Parathyroid adenoma (tissue), 2 donors: ENCODE data around the gene ALPG.

Experiments
- H2AFZ ChIP-seq: fragments of 300-600 bp; sonication (generic); one replicate; pipeline ENCODE4 v1.7.0; 2017; ENCODE audit warnings: antibody characterized with exemption, mild to moderate bottlenecking
- H3K27ac ChIP-seq: fragments of 300-600 bp; sonication (generic); one replicate; pipeline ENCODE4 v1.7.0; 2017
- H3K27me3 ChIP-seq: fragments of 300-600 bp; sonication (generic); one replicate; pipeline ENCODE4 v1.7.0; 2017; ENCODE audit warnings: low read length; ENCODE audit not compliant: control insufficient read depth, insufficient read depth
- H3K36me3 ChIP-seq: fragments of 300-600 bp; sonication (generic); one replicate; pipeline ENCODE4 v1.7.0; 2017; ENCODE audit warnings: low read length; ENCODE audit not compliant: control insufficient read depth, insufficient read depth
- H3K4me1 ChIP-seq: fragments of 300-600 bp; sonication (generic); one replicate; pipeline ENCODE4 v1.7.0; 2017; ENCODE audit warnings: control low read depth
- H3K4me2 ChIP-seq: fragments of 300-600 bp; sonication (generic); one replicate; pipeline ENCODE4 v1.7.0; 2017; ENCODE audit warnings: low read length
- H3K4me3 ChIP-seq: fragments of 300-600 bp; sonication (generic); one replicate; pipeline ENCODE4 v1.7.0; 2017; ENCODE audit warnings: low read depth, low read length
- H3K79me2 ChIP-seq: fragments of 300-600 bp; sonication (generic); one replicate; pipeline ENCODE4 v1.7.0; 2017; ENCODE audit warnings: control low read depth
- H3K9ac ChIP-seq: fragments of 300-600 bp; sonication (generic); one replicate; pipeline ENCODE4 v1.7.0; 2017; ENCODE audit warnings: mild to moderate bottlenecking
- H3K9me3 ChIP-seq: fragments of 300-600 bp; sonication (generic); one replicate; pipeline ENCODE4 v1.7.0; 2017; ENCODE audit warnings: low read length; ENCODE audit not compliant: control insufficient read depth
- CTCF ChIP-seq: fragments of 300-600 bp; sonication (generic); IDR thresholded peaks from one replicate; pipeline ENCODE4 v1.7.0; 2017; ENCODE audit warnings: antibody characterized with exemption, mild to moderate bottlenecking
- donor health status: primary hyperparathyroidism.

Gene ALPG

GRCh38 chr2:232395586-232395985 lies 11.1 kb upstream of the ALPG start:
- Histone ChIP-seq H3K4me3 (no peak overlapping the region), H2AFZ (no peak overlapping the region), H3K4me2 (no peak overlapping the region), H3K9ac (no peak overlapping the region), H3K36me3 (no peaks in the 10 kb centered on the region), H3K27me3 (no peaks in the 10 kb centered on the region), H3K79me2 (no peaks in the 10 kb centered on the region), H3K4me1 (no peaks in the 10 kb centered on the region), H3K9me3 (no peaks in the 10 kb centered on the region), H3K27ac (no peak overlapping the region)
- no peak for TF ChIP-seq CTCF

GRCh38 chr2:232396683-232397082 lies 10.0 kb upstream of the ALPG start:
- TF ChIP-seq CTCF = no peak
- no peaks in the 10 kb centered on the region for H3K4me1 ChIP-seq

DNA sequence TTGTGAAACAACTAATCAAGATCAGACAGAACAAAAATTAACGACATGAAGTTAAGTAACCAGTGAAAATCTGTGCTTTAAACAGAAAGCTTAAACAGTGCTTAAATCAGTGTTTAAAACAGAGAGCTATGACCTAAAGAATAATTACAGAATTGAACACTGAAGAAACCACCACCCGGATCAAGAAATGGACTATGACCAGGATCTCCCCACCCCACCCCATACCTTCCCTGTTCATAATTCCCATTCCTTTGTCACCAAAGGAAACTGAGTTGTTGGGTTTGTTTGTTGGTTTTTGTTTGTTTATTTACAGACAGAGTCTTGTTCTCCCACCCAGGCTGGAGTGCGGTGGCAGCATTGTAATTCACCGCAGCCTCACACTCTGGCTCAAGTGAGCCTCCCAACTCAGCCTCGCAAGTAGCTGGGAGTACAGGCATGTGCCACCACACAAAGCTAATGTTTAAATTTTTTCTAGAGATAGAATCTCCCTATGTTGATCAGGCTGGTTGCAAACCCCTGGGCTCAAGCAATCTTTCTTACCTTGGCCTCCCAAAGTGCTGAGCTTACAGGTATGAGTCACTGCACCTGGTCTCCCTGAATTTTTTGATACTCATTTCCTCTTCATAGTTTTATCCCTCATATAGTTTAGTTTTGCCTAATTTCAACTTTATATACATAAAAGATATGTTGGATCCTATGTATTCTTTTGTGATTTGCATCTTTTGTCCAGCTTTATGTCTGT lies 8.2 kb upstream of the ALPG start:
- Histone ChIP-seq H3K4me3 (no peak overlapping the region), H3K9ac (no peak overlapping the region), H3K4me2 (no peak overlapping the region), H3K27ac (no peak overlapping the region), H3K36me3 (no peaks in the 10 kb centered on the region), H3K9me3 (no peaks in the 10 kb centered on the region), H2AFZ (no peak overlapping the region), H3K27me3 (no peaks in the 10 kb centered on the region), H3K79me2 (no peaks in the 10 kb centered on the region), H3K4me1 (no peaks in the 10 kb centered on the region)
- TF ChIP-seq CTCF = no peak

More at GRCh38 chr2:232396683-232397082, 10.0 kb upstream of the ALPG start:
- Histone ChIP-seq H3K27me3 (no peaks in the 10 kb centered on the region), H3K27ac (no peak overlapping the region), H2AFZ (no peak overlapping the region), H3K9ac (no peak overlapping the region), H3K36me3 (no peaks in the 10 kb centered on the region), H3K4me3 (no peak overlapping the region), H3K4me2 (no peak overlapping the region), H3K9me3 (no peaks in the 10 kb centered on the region), H3K79me2 (no peaks in the 10 kb centered on the region)

DNA sequence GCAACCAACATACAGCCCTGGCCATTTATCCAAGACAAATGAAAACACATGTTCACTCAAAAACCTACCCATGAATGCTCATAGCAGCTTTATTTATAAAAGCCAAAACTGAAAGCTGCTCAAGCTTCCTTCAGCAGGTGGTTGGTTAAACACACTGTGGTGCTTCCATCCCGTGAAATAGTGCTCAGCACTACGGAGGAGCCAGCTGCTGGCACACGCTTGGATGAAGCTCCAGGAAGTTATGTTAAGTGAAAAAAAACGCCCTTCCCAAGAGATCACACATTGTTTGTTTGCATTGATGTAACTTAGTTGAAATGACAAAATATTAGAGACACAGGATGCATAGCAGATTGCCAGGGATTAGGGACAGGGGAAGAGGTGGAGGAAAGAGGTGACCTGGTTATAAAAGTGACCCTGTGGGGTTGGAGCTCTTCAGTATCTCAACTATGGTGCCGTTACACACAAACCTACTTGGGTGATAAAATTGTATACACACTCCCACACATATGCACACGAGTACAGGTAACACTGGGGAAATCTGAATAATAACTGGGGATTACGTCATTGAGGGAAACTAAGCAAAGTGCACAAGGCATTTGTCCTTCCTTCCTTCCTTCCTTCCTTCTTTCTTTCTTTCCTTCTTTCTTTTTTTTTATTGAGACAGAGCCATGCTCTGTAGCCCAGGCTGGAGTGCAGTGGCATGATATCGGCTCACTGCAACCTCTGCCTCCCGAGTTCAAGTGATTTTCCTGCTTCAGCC lies 6.2 kb upstream of the ALPG start:
- H3K27ac ChIP-seq = no peak overlapping the region
- no peak overlapping the region for H3K4me3 ChIP-seq
- H3K27me3 ChIP-seq = no peaks in the 10 kb centered on the region
- H2AFZ ChIP-seq = no peak overlapping the region
- TF ChIP-seq CTCF = no peak
- H3K4me2 ChIP-seq = no peak overlapping the region
- no peak overlapping the region for H3K9ac ChIP-seq
- no peaks in the 10 kb centered on the region for H3K4me1 ChIP-seq
- no peaks in the 10 kb centered on the region for H3K36me3 ChIP-seq
- no peaks in the 10 kb centered on the region for H3K79me2 ChIP-seq
- H3K9me3 ChIP-seq = no peaks in the 10 kb centered on the region
